SKM-1 treated with dmso at 0.1 percent for 144 hours (cell line): ENCODE data around the gene MMD.
"Not testable (repeated sequence)": the region's sequence is repeated elsewhere in the genome, so short reads cannot be mapped to it uniquely, and the experiment has no call there.

Source experiments
- DNase-seq: peaks from one replicate; lab custom pipeline; 2025; ENCODE audit not compliant: unreplicated experiment; lab: John Stamatoyannopoulos, UW

MMD gene

DNA sequence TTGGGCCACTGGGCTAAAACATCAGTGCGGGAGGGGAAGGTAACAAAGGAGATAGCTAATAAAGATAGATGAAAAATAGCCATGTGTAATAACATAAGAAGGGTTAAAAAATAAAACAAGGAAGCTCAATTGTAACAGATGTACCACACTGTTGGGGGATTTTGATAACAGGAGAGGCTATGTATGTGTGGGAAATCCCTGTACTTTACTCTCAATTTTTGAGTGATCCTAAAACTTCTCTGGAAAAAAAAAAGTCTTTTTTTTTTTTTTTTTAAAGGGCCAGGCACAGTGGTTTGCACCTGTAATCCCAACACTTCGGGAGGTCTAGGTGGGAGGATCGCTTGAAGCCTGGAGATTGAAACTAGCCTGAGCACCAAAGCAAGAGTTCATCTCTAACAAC lies 1.9 kb upstream of the MMD start:
- no peak for DNase-seq

DNA sequence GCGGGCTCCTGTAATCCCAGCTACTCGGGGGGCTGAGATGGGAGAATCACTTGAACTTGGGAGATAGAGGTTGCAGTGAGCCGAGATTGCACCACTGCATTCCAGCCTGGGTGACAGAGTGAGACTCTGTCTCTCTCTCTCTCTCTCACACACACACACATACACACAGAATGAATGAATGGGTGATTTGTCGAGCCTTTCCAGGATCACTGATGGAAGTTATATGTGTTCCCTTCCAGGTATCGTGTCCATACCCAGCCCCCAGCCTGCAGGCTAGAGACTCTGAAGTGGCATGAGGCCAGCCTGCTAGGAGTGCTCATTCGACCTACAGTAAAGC lies 1.2 kb upstream of the MMD start:
- DNase-seq = not testable (repeated sequence)

DNA sequence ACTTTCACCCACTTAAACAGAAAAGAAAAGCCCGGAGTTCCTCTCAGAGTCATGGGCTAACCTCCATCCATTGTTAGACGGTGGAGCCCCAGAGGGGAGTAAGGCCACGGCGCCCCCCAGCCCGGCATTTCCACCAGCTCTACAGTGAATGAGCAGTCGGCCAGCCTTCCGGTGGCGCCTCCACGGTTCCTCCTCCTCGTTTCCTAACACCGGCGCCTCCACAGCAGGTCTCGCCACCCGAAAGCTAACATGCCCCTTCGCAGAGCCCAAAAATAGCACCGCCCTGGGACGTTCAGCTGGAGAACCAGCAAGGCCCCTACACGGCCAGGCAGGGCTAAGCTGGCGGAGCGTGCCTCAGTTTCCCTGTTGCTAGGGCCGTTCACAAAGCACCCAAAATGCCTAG lies 858 bp downstream of the MMD start:
- no peak for DNase-seq

DNA sequence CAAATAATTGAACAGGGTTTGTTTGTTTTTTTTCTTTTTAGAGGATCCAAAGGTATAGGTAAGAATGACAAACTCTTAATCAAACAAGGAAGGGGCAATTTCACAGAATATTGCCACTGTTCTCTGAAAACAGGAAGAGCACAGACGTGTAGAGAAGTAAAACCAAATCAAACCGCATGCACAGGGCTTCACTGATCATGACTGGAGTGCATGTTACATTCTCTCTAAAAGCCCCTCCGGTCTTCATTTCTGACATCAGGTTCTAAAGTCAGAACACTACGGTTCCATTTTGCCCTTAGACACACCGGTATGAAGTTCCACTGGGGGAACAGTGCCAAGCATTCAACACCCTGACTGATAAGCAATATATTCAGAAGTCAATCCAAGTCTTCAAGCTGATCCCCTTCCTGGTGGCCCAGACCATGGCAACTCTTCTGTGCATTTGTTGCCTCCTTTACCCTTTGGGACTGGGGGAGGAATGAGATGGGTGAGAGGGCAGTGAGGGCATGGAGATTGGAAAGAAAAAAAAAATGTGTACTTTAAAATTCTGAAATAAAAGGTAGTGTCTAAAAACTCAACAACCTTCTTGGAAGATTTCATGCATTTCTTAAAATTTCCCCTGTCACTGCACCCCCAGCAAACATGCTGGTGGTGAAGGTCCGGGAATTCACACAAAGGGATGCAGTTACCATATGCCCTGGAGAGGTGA lies 1.4 kb downstream of the MMD start:
- DNase-seq = peak; percentile 64

DNA sequence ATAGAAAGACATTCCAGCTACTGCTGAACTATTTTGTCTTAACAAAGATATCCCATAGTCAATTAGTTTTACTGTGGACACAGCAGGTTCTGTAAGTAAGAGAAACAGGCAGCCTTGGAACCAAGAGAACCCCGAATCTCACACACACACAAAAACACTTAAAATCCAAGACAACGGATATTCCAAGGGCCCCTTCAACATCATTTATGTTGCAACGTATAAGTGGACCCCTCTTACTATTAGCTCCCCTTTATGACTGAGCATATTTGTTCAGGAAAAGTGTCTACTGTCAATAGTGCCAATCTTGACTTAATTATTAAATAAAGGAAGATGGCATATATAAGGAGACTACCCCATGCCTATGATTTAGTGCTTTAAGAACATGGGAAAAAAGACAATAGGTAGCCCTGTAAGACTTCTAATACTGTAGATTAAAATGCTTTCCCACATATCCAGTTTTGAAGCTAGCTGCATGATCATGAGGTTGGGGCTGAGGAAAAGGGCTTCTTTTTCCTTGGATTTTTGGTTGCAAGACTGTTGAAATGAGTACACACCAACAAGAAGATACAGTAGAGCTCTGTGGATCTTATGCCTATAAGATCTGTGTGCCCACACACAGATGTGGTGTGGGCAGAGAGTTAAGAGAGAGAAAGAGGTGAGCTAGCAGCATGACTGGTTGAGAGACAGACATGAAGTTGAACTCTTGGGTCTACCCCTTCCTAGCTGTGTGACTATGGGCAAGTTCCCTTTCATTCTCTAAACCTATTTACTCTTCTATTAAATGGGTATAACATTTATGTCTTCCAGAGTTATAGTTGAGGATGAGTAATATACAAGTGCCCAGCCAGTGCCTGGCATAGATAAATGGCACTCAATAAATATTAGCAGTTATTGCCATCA lies 3.0 kb downstream of the MMD start:
- DNase-seq = no peak

DNA sequence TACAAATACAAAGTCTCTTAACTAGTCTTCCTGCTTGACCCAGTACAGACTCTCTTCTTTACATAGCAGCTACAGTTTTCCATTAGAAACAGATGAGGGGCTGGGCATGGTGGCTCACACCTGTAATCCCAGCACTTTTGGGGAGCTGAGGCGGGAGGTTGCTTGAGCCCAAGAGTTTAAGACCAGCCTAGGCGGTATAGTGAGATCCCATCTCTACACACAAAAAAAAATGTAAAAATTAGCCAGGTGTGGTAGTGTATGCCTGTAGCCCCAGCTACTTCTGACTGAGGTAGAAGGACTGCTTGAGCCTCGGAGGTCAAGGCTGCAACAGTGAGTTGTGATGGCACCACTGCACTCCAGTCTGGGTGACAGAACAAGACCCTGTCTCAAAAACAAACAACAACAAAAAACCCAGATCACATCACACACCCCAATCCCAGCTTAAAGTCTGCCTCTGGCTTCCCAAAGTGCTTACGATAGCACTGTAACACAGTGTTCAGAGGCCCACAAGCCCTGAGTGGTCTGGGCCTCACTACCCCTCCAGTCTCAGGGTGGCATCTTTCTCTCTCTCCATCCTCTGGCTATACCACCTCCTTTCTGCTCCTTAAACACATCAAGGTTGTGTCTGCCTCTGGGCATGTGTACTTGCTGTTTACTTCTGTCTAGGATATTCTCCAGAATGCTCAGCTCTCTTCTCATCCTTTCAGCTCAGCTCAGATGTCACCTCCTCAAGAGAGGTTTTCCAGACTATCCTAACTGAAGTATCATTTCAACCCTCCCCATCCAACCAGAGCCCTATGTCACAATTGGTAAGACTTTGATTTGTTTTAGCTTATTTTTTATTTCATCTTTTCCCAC lies 4.0 kb downstream of the MMD start:
- no peak for DNase-seq

DNA sequence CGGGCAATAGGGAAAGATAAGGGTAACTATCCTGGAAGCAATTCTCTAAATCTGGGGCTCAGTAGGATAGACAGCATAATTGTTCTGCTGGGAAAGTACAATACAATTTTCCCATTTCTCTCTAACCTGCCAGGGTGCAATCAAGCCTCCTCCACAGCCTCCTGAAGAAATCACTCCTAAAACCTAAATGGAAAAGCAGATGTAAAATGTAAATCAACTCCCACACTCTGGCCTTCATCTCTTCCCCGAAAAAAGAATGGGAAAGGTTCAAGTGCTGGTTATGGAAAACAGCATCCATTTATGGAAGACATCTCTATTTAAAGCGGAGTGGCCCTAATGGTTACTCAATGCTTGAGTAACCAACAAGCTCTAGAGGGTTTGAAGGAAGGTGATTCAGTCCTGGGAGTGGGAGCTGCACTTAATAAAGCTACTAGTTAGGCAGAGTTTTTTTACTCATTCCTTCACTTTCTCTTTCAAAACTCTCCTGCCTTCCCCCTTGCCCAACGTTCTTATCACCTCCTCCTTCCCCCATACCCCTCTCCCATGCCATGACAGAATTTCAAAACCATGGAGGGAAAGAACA lies 5.1 kb downstream of the MMD start:
- no peak for DNase-seq

DNA sequence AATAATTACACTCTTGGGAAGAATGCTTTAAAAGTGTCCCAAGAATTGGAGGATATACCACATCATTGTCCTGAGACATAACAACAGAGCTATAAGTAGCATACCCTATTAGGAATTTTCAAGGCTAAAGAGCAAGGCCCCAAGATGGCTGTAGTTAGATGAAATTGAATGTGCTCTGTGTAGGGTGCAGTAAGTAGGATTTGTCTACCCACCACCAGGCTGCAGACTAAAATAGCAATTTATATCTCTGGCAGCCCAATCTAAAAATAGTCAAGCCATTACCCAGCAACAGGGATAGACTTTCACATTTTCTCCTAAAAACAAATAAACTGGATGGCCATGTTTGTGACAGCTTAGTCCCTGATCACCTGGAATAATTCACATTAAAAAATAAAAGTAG lies 5.6 kb downstream of the MMD start:
- DNase-seq = no peak

DNA sequence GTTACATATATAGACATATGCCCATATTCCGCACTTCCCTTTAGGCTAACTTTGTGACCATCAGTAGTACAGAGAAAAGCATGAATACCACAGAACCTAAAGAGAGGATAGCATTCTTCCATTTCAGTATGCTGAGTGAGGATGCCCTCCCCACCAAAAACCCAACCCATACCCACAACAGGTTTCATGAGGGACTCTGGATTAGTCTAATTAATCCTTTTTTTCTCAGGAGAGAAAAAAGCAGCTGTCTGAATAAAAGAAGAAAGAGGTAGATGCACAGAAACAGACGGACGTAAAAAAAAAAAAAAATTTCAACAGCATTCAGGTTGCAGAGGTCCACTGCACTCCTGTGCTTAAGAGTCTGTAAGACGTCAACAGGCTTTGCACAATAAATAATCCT lies 6.7 kb downstream of the MMD start:
- DNase-seq = no peak

DNA sequence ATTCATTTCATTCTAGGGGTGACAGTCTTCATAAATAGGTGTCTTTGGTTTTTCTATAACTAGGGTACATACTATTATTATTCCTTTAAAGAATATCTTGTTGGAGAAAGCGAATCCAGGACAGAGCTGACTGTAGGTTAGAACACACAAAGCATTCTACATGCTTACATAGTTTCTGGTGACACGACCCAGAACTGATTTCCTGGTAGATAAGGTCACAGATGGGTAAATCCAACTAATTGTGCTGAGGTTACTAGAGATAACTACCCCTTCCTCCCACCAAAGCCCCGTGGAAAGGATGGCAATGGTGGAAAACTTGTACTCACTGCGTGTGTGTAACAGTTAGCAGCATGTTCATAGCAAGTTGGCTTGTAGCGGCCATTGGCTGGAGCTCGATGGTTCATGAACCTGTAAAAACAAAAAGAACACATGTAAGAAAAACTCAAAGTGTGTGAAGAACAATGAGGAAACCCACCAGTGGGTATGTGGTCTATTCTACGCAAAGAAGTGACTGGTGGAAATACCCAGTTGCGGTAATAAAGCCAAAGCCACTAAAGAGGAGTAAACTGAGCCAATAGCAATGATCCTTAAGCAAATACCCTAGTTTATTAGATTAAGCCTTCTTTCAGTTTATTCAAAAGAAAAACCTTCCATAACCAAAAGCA lies 7.7 kb downstream of the MMD start:
- DNase-seq = no peak

DNA sequence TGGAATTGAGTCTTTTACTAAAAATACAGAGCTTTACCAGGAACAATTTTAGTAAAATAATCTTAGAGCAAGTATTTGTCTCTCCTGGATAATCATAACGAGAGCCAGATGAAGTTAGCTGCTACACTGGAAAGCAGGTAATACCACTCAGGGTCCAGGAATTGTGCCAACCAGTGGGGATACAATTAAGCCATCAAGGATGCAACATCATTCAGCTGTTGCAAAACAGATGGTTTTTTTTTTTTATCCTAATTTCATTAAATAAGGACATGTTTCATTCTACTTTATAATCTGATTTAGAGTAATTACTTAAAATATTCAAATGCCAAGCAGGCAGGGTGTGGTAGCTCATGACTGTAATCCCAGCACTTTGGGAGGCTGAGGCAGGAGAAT lies 10.2 kb downstream of the MMD start:
- no peak for DNase-seq

DNA sequence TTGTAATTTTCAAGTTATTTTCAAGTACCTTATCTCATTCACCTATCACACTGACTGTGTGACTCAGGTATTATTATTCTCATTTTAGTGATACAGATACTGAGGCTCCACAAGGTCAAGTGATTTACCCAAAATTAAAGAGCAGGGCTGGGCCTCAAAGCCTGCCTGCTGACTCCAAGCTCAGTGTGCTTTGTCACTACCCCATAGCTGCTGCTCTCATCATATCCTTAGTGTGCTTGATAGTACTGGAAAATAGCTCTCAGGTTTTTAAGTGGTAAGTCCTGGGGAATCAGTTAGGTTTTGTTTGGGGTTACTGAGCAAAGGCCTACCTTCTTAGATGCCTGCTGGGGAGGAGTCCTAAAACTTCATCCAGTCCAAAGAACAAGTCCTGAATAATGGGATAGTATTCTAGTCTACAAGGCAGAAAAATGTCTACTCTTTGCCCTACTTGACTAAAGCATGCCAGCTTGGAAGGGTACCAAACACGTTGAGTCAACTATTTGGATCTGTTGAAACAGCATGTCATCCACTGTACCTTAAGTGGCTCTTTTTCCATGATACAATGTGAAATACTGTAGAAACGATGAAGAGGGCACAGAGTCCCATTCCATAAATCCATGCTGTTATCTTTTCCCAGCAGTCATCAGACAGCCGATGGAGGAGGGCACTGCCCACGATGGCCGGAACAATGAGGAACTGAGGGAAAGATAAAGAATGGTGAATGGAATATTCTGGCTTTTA lies 10.7 kb downstream of the MMD start:
- no peak for DNase-seq

DNA sequence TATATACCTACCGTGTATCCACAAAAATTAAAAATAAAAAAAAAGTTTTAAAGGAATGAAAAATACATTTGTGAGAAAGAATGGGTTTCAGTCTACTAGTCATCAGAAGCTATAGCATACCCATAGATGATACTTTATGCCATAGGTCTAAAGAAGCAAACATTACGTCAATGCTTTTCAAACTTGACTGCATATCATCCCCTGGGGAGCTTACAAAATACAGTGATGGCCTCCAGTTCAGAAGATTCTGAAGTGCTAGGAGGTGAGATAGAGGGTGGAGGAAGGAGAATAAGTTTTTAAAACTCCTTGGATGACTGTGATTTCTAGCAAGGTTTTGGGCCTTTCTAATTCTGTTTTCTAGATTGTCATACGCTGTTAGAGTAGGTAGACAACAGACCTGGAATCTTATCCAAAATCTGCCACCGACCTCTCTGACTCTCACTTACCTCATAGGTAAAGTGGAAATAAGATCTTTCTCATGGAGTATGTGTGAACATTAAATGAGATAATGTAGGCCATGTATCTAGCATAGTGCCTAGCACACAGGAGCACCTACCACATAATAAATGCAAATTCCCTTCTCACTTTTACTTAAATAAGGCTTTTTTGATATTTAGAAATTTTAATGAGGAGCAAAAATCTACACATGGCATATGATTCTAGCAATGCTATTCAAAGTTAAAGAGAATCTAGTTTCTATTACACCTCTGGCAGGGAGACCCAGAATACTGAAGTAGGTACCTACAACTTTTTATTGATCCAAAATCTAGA lies 12.4 kb downstream of the MMD start:
- no peak for DNase-seq

DNA sequence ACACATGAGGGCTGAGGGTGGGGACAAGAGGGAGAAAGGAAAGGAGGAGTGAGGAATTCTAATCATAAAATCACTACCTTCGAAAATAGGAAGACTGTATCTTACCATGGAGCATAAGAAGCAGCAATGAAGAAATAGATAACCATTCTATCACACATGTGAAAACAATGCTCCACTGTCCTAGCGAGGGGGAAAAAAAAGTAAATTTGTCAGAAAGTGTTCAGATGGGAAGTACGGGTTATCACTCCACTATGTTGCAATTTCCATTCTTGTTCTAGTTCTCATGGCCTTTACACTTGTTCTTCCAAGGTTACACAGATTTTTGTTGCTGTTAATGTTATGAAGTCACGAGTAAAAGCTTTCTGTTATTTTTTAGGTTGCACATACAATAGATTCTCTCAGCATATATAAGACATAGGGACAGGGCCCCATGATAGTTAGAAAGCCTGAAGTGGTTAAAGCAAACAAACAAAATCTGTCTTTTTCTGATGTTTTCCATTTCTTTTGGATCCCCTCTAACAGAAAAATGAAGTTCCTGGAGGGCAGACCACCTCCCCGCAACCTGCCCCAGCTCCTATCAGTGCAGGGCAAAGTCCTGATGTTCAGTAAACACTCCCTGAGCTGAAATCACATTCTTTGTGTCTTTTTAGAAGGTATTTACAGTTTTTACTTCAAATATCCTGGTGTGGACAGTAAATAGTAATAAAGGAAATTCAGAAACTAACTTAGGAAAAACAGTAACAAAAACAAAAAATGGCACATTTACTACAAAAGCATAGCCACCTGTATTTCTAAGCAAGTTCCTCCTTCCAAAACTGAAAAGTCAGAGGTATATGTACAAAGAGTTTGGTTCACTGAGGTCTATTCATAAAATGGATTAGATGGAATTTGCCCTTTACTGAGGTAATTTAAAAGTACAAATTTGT lies 13.7 kb downstream of the MMD start:
- DNase-seq = no peak

DNA sequence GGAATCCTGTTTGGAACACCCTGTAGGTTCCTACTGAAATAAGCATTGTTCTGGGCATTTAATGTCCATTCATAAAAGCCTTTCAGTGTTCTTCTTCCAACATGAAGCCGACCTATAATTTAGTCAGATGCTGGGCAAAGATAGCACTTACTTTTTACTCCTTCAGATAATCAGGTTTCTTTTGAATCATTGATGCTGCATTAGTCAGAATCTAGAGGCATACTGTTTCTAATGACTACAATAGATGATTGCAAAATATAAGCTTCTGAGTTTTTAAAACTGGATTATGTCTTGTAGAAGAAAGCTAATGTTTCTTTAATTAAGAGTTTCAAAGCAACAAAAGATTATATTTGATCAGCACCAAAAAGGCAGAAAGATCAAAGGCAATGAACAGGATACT lies 16.0 kb downstream of the MMD start:
- DNase-seq = no peak

DNA sequence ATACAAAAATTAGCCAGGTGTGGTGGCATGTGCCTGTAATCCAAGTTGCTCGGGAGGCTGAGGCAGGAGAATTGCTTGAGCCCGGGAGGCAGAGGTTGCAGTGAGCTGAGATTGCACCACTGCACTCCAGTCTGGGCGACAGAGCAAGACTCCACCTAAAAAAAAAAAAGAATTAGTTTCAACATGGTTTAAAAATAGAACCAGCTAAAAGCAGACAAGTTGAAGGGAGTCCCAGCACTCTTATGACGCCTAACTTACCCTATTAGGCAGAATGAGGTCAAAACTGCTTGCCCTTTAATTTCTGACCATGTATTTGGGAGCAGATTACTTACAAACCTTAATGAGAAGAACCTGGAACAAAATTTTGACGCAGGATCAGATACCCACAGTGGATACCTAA lies 17.4 kb downstream of the MMD start:
- not testable (repeated sequence) for DNase-seq

DNA sequence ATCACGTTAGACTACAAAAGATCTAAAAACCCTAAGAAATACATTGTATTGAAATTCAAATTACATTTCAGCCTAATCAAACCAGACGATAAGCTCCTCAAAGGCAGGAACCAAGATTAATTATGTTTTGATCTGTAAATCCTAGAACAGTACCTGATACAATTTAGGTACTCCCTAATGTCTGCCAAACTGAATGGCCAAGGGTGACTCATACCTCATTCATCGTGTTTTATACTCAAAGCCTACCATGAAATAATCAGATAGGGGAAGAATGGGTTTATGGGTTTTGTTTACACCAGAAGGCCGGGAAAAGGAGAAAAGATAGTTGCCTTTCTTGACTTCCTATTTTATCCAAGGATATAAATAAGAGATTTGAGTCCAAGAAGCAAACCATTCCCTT lies 19.3 kb downstream of the MMD start:
- no peak for DNase-seq

DNA sequence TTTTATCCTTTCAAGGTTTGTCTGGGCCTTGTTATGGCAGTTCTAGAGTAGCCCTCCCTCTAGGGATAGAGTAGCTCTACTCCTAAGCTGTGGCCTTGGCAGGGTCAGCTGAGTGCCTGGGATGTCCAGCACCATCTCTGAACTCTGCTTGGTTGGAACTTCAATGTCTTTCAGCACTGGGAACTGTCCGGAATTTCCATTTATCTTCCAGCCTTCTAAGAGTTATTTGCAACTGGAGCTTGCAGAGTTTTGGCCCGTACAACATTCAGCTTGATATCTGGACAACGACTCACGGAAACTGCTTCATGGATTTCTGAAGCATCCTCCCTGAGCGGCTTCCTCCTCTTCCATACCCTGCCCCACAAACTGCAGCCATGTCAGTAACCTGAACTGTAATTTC lies 22.9 kb downstream of the MMD start:
- DNase-seq = no peak
